ENCODE measurements around the gene SORT1. TPM values are rescaled to one million over a fixed set of nuclear protein-coding genes. Genes with fewer than 3 reads are reported as not detected.
"Not testable (repeated sequence)": the region's sequence is repeated elsewhere in the genome, so short reads cannot be mapped to it uniquely, and the experiment has no call there.

The SORT1 gene
- total RNA-seq, 1 experiment from 2014 or later: 7.7 TPM

DNA sequence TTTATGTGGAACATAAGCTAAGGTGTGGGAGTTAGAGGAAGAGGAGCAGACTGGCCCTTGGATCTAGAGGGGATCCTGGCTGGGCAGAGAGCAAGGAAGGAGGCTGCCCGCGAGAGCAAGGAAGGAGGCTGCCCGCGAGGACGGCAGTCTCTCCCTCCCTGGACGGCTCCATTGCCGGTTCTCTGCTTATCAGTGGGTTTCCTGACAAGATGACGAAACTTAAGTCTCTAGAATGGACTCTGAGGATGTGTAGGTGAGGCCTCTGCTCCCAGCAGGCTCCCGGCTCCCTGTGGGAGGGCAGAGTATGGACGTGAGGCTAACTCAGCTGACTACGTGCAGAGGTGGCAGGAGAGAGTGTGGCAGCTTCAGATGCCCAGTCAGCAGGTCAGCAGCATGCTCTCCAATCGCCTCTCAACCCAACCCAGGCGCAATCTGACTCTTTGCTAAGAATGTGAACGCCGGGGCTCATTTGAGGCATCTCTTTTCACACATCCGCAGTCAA, 97.0 kb downstream of the SORT1 start:
- DNase-seq (ENCODE audit: low read depth): no peak

GRCh38 chr1:109299558-109300343, 98.0 kb downstream of the SORT1 start:
- DNase-seq (ENCODE audit: low read depth): peak; percentile 89

- DNase-seq (ENCODE audit: low read depth): peak; percentile 70
These were observed 98.8 kb downstream of the SORT1 start for GRCh38 chr1:109298666-109299557.

- no peak for DNase-seq (ENCODE audit: low read depth)
These were observed 100.9 kb downstream of the SORT1 start for GRCh38 chr1:109296782-109297181.

DNA sequence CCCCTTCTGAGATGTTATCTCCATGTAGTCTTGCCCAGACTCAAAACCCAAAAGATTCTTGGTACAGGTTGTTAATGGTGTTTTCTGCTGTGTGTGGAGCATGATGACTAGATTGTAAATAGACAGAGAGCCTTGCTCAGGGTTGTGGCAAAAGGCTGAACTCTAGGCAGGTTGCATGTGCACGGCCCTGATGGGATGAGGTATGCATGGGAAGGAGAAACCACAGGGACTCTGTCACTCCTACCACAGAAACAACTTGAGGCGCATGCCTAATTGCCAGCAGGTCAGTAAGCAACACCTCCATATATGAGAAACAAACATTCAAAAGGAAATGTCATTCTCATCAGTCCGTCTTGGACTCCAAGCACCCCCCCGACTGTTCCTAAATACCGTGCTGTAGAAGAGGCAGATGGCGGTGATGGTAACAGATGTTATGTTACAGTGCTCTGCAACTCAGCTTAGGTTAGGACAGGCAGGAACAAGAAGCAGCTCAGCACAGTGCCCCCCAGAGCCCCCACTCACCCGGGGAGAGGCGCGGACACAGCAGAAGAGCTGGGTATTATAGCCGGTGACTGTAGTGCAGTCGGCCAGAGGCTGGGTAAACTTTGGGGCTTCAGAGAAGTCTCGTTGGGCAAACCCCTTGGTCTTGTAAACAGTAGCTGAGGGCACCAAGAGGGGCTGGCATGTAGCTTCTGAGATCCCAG, 101.9 kb downstream of the SORT1 start:
- no peak for DNase-seq (ENCODE audit: low read depth)

GRCh38 chr1:109294481-109294880, 103.2 kb downstream of the SORT1 start:
- DNase-seq (ENCODE audit: low read depth): no peak

DNA sequence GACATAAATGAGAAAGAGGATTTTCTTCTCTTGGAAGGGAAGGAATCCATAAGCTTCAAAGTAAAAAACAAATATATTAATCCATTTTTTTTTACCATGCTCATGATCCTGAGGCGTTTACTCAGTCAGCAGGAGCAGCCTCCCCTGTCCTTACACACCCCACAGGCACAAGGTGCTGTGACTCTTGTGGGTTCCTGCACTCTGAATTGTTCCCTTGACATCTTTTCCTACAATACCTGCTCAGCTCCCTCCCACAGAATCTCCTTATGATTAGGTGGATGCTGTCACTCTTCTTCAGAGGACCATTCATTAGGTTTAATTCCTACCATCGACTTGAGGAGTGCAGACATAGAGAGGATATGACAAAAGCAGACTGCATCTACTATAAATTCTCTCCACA, 104.7 kb downstream of the SORT1 start:
- DNase-seq (ENCODE audit: low read depth): no peak

DNA sequence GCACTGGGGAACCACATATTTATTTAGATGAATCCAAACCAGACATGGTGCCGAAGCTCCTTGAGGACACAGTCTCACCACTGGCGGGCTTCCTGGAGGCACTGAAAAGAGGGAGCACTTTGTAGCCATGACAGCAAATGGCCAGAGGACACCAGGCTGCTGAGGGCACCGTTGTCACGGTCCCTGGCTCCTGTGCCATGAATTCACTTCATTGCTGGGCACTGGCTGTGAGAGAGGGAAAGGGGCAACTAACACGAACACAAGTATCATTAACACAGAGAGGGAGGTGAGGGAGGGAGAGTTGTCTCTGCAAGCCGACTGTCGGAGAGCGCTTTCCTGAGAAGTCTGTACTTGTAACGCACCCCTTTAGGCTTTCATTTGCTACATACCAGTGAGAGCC, 105.4 kb downstream of the SORT1 start:
- no peak for DNase-seq (ENCODE audit: low read depth)

- no peak for DNase-seq (ENCODE audit: low read depth)
These were observed 106.7 kb downstream of the SORT1 start for GRCh38 chr1:109290998-109291397.

GRCh38 chr1:109290137-109290536, 107.6 kb downstream of the SORT1 start:
- no peak for DNase-seq (ENCODE audit: low read depth)

DNA sequence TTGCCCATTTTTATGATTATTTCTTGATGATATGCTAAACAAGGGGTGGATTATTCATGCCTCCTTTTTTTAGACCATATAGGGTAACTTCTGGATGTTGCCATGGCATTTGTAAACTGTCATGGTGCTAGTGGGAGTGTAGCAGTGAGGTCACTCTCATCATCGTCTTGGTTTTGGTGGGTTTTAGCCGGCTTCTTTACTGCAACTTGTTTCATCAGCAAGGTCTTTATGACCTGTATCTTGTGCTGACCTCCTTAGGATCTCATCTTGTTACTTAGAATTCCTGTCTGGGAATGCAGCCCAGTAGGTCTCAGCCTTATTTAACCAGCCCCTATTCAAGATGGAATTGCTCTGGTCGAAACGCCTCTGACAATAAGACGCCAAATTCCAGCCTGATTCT, 111.0 kb downstream of the SORT1 start:
- not testable (repeated sequence) for DNase-seq (ENCODE audit: low read depth)

GRCh38 chr1:109283748-109284600, 113.7 kb downstream of the SORT1 start:
- no peak for DNase-seq (ENCODE audit: low read depth)

- DNase-seq (ENCODE audit: low read depth): peak; percentile 94
These were observed 114.6 kb downstream of the SORT1 start, which contains the start of gene PSRC1 for GRCh38 chr1:109282952-109283747. PSRC1 (minus strand) TSS chr1:109283145.

GRCh38 chr1:109282497-109282951, 115.2 kb downstream of the SORT1 start:
- no peak for DNase-seq (ENCODE audit: low read depth)

GRCh38 chr1:109281680-109282496, 115.8 kb downstream of the SORT1 start:
- DNase-seq (ENCODE audit: low read depth): no peak

- DNase-seq (ENCODE audit: low read depth): no peak
These were observed 116.9 kb downstream of the SORT1 start for GRCh38 chr1:109280862-109281261.

- no peak for DNase-seq (ENCODE audit: low read depth)
These were observed 118.0 kb downstream of the SORT1 start for GRCh38 chr1:109279615-109280278.
